Right renal pelvis (tissue), 4 donors: Measurements from ENCODE around the gene APOC4. TPM values are rescaled to one million over a fixed set of nuclear protein-coding genes. Genes with fewer than 3 reads are reported as not detected.
"Not testable (repeated sequence)": the region's sequence is repeated elsewhere in the genome, so short reads cannot be mapped to it uniquely, and the experiment has no call there.

Source experiments
- DNase-seq, 4 donors: peaks; one replicate each; pipeline ENCODE4 v3.0.0-alpha.2; 2013; ENCODE audit warnings: low read depth in 4 of 4, low spot score in 3 of 4, missing footprints in 1 of 4
- polyA plus RNA-seq, 4 donors: library from polyadenylated mRNA; unstranded; fragments of 120-200 nt; gene quantifications; one replicate each; pipeline ENCODE4 v1.2.1, GENCODE V29; 2013; ENCODE audit not compliant: insufficient read length in 4 of 4

APOC4 gene
- polyA plus RNA-seq, 4 donors = not detected

DNA sequence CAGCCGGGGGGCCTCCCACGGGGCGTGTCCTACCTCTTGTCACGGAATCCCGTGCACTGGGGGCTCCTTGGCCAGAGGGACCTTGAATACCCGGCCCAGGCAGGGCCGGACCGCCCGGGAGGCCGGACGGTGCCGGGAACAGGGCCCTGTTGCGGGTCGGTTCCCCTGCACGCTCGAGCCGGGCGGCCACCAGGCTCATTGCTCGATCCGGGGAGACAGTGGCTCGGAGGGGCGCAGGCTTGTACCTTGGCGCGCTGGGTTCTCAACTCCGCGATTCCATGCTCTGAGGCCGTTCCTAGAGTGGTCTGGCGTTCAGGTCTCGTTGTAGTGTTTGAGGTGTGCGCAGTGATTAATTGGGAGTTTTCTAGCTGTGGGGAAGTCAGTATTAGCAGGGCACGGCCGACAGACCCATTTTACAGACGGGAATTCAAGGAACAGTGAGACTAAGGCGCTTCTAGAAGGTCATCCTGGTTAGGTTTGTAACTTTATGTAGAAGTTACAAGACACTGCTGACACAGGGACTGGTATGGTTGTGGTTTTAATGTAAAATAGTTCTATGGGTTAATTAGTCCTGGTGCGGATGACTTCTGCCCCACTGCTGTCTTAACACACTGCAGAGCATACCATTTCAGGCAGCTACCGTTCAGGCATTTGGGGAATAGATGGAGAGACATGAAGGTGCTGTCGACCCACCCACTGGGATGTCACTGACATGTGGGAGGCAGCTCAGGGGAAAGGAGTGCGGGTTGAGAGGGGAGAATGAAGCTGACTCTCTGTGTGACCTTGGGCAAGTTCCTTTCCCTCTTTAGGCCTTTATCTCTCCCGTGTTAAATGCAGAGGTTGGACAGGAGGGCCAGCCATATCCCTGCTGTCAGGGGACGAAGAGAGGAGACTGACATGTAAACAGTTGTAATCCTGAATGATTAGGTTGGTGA lies 13.7 kb downstream of the APOC4 start:
- DNase-seq = no peak

DNA sequence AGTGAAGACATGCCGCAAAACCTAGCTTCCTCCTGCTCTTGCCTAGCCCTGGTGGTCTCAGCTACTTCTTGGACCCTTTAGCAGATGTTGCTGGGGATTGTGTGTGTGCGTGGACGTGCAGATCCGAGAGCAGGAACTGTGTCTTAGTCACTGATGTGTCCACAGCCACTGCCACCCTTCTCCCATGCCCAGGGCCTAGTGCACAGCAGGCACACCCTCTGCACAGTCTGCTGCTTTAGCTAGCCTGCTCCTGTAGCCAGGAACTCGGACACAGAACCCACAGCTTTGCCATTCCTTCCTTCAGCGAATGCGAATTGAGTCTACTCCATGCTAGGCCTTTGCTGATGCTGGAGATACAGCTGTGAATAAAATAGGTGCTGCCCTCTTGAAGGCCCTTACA lies 15.5 kb downstream of the APOC4 start:
- DNase-seq = no peak

DNA sequence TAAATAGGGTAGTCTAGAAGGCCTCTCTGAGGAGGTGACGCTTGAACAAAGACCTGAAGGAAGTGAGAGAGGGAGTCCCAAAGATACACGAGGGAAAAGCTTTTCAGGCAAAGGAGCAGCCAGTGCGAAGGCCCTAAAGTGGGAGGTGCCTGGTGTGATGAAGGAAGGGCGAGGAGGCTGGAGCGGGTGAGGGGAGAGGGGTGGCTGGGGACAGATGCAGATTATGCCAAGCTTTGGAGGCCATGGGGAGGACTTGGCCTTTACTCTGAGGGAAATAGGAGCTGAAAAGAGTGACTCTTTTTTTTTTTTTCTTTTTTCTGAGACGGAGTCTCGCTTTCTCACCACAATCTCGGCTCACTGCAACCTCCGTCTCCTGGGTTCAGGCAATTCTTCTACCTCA lies 16.1 kb downstream of the APOC4 start:
- no peak for DNase-seq

DNA sequence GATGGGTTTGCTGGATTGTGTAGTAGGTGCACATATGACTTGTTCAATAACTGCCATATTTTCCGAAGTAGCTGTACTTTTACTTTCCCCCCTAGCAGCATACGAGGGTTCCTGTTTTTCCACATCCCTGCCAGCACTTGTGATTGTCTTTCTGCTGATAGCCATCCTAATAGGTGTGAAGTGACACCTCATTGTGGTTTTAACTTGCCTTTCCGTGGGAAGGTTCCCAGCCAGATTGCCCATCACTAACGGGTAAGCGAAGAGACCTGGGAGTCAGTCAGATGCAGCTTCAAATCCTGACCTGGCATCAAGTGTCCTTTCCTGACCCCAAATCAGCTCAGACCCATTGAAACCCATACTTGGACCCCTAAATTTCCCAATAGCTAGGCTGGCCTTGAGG lies 17.7 kb downstream of the APOC4 start:
- DNase-seq = no peak

GRCh38 chr19:44960906-44961728 lies 19.1 kb downstream of the APOC4 start:
- no peak for DNase-seq

DNA sequence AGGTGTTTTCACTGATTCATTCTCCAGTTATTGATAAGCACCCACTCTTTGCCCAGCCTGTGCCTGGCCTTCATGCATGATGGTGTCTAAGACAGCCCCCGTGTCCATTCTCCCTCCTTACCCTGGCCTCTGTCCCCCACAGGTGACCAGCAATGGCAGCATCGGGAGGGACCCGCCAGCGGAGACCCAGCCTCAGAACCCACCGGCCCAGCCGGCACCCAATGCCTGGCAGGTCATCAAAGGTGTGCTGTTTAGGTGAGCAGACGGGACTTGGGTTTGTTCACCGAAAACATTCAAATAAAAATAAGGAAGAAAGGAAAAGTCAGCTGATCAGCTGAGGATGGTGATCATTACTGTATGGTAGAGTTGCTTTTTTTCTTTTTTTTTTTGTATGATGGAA lies 19.8 kb downstream of the APOC4 start:
- DNase-seq = no peak

- DNase-seq = no peak
These were observed 26.1 kb downstream of the APOC4 start for GRCh38 chr19:44968118-44968517.

DNA sequence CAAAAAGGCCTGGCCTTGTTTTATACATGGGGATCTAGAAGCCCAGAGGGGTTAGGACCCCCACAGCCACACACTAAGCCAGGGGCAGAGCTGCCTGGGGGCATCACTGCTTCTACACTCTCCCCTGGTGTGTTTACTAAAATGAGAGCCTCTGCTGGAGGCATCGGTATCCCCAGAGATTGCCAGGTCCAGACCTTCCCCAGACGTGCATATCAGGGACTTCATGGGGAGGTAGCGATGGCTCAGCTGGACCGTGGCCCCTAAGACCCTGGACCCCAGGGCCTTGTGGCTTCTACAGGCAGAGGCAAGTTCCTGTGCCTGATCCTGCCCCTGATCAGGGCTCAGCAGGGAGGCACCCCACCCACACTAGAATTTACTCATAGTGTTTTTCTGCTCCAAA lies 26.6 kb downstream of the APOC4 start:
- no peak for DNase-seq

DNA sequence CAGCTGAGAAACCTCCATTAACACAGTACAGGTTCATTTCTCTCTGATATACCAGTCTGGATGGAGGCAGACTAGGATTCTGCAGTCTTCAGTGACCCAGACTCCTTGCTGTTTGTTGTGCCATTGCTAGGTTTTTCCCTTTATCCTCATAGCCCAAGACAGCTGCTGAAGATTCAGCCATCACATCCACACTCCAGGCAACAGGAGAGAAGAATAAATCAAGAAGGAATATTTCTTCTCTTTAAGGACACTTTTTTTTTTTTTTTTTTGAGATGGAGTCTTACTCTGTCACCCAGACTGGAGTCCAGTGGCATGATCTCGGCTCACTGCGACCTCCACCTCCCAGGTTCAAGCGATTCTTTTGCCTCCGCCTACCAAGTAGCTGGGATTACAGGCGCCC lies 27.4 kb downstream of the APOC4 start:
- DNase-seq = no peak

DNA sequence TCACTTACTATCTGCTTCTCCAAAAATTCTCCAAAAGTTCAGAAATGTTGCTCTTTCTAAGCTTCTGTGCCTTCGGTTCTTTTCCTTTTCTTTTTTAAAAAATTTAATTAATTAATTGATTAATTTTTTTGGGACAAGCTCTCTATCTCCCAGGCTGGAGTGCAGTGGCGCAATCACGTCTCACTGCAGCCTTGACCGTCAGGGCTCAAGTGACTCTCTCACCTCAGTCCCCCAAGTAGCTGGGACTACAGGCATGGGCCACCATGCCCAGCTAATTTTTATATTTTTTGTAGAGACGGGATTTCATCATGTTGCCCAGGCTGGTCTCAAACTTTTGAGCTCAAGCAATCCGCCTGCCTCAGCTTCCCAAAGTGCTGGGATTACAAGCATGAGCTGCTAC lies 29.4 kb downstream of the APOC4 start:
- DNase-seq = not testable (repeated sequence)

GRCh38 chr19:44972802-44973201 lies 30.8 kb downstream of the APOC4 start:
- no peak for DNase-seq

- DNase-seq = no peak
These were observed 32.1 kb downstream of the APOC4 start for GRCh38 chr19:44973982-44974735.

GRCh38 chr19:44974857-44975256 lies 32.8 kb downstream of the APOC4 start:
- no peak for DNase-seq

GRCh38 chr19:44975444-44975843 lies 33.4 kb downstream of the APOC4 start:
- no peak for DNase-seq

DNA sequence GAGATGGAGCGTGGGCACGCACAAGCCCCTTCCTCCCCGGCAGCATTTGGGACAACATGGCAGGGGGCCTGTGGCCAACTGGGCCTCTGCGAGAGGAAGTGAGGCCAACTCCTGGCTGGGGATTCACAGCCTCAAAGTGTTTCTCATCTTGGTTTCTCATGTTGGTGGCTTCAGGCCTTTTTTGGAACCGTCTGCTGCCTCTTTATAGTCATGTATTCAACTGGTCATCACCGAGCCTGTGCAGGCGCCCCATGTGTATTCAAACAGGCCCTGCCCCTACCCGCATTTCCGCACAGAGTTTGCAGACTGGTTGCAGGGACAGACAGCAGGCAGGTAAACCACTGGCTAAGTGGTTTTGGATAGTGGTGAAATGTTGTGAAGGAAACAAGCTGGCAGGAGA lies 42.0 kb downstream of the APOC4 start:
- no peak for DNase-seq

GRCh38 chr19:44985445-44985844 lies 43.4 kb downstream of the APOC4 start:
- no peak for DNase-seq

DNA sequence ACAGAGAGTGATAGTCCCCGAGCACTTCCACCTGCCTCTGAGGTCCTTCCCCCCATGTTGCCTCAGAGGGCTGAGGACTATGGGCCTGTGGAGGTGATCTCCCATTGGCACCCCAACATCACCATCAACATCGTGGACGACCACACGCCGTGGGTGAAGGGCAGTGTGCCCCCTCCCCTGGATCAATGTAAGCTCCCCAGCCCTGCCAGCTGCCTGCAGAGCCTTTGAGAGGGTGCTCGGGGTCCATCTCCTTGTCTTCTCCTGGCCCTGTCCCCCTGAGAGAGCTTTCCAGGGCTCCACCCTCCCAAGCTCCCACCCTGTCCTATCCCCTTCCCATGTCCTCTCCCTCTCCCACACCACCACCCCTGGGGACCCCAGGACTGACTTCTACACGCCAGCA lies 44.4 kb downstream of the APOC4 start:
- no peak for DNase-seq

GRCh38 chr19:44987148-44987675 lies 45.2 kb downstream of the APOC4 start:
- DNase-seq = no peak

- no peak for DNase-seq
These were observed 46.2 kb downstream of the APOC4 start for GRCh38 chr19:44988273-44988672.

GRCh38 chr19:44988896-44989556 lies 47.0 kb downstream of the APOC4 start:
- DNase-seq = peak in 1 of 4 donors; percentile 3
